ENCODE results near the gene ZNF485.
"Not testable (repeated sequence)": the region's sequence is repeated elsewhere in the genome, so short reads cannot be mapped to it uniquely, and the experiment has no call there.

The ZNF485 gene

GRCh38 chr10:43606323-43607198, at the start of gene ZNF485:
Gene ZNF485, plus strand, starts transcription at chr10:43606438. Its CDS starts 613 bp downstream, at chr10:43607051.
- no peaks in the 10 kb centered on the region for H3K27me3 ChIP-seq (ENCODE audit: low read depth)
- H3K4me1 ChIP-seq: peaks cover 4% of the 10 kb centered on the region; the same call in 1 of the 2 replicates
- in situ Hi-C loops (cut with MboI; ENCODE audit: low sequenced_read_pairs): no loop called here
- no peaks in the 10 kb centered on the region for H3K9me3 ChIP-seq
- no peaks in the 10 kb centered on the region for H3K36me3 ChIP-seq (replicated peaks)
- H3K4me3 ChIP-seq: peak within 1 kb of the TSS; percentile 50
- DNase-seq (ENCODE audit: low spot score in 2 of 2): peak; percentile 63 to 81

GRCh38 chr10:43557214-43557613, 49.0 kb upstream of the ZNF485 start:
- Histone ChIP-seq H3K9me3 (no peaks in the 10 kb centered on the region), H3K4me1 (no peaks in the 10 kb centered on the region), H3K27me3 (ENCODE audit: low read depth) (no peaks in the 10 kb centered on the region), H3K36me3 (replicated peaks) (no peaks in the 10 kb centered on the region), H3K4me3 (no peak overlapping the region)
- no peak for DNase-seq (ENCODE audit: low spot score in 2 of 2)
- in situ Hi-C loops (cut with MboI; ENCODE audit: low sequenced_read_pairs): no loop called here

GRCh38 chr10:43569681-43570080, 36.6 kb upstream of the ZNF485 start:
- no peaks in the 10 kb centered on the region for H3K4me1 ChIP-seq
- DNase-seq (ENCODE audit: low spot score in 2 of 2): no peak
- no peaks in the 10 kb centered on the region for H3K36me3 ChIP-seq (replicated peaks)
- no peak overlapping the region for H3K4me3 ChIP-seq
- H3K9me3 ChIP-seq: no peaks in the 10 kb centered on the region
- no peaks in the 10 kb centered on the region for H3K27me3 ChIP-seq (ENCODE audit: low read depth)
- in situ Hi-C loops (cut with MboI; ENCODE audit: low sequenced_read_pairs): no loop called here

- Histone ChIP-seq H3K9me3 (no peaks in the 10 kb centered on the region), H3K36me3 (replicated peaks) (no peaks in the 10 kb centered on the region), H3K27me3 (ENCODE audit: low read depth) (no peaks in the 10 kb centered on the region), H3K4me3 (no peak overlapping the region), H3K4me1 (no peaks in the 10 kb centered on the region)
- in situ Hi-C loops (cut with MboI; ENCODE audit: low sequenced_read_pairs): no loop called here
- no peak for DNase-seq (ENCODE audit: low spot score in 2 of 2)
Observed at GRCh38 chr10:43570971-43571370, 35.3 kb upstream of the ZNF485 start.

GRCh38 chr10:43573250-43574000, 32.8 kb upstream of the ZNF485 start:
- Histone ChIP-seq H3K36me3 (replicated peaks) (no peaks in the 10 kb centered on the region), H3K27me3 (ENCODE audit: low read depth) (no peaks in the 10 kb centered on the region), H3K4me1 (no peaks in the 10 kb centered on the region), H3K9me3 (no peaks in the 10 kb centered on the region), H3K4me3 (no peak overlapping the region)
- in situ Hi-C loops (cut with MboI; ENCODE audit: low sequenced_read_pairs): no loop called here
- no peak for DNase-seq (ENCODE audit: low spot score in 2 of 2)

GRCh38 chr10:43574001-43574892, 32.0 kb upstream of the ZNF485 start, which contains the start of gene ZNF239:
Gene ZNF239, minus strand, starts transcription at chr10:43574616. Its CDS starts 16,537 bp downstream, at chr10:43558079.
- Histone ChIP-seq H3K4me3 (no peak within 1 kb of the TSS), H3K27me3 (ENCODE audit: low read depth) (no peaks in the 10 kb centered on the region), H3K4me1 (no peaks in the 10 kb centered on the region), H3K36me3 (replicated peaks) (no peaks in the 10 kb centered on the region), H3K9me3 (no peaks in the 10 kb centered on the region)
- no peak for DNase-seq (ENCODE audit: low spot score in 2 of 2)
- in situ Hi-C loops (cut with MboI; ENCODE audit: low sequenced_read_pairs): no loop called here

GRCh38 chr10:43574906-43575305, 31.3 kb upstream of the ZNF485 start:
- in situ Hi-C loops (cut with MboI; ENCODE audit: low sequenced_read_pairs): no loop called here
- Histone ChIP-seq H3K27me3 (ENCODE audit: low read depth) (no peaks in the 10 kb centered on the region), H3K36me3 (replicated peaks) (no peaks in the 10 kb centered on the region), H3K4me3 (no peak overlapping the region), H3K4me1 (no peaks in the 10 kb centered on the region), H3K9me3 (no peaks in the 10 kb centered on the region)
- DNase-seq (ENCODE audit: low spot score in 2 of 2): no peak

GRCh38 chr10:43576062-43576461, 30.2 kb upstream of the ZNF485 start:
- no peaks in the 10 kb centered on the region for H3K9me3 ChIP-seq
- H3K4me1 ChIP-seq: no peaks in the 10 kb centered on the region
- no peak for DNase-seq (ENCODE audit: low spot score in 2 of 2)
- H3K36me3 ChIP-seq (replicated peaks): no peaks in the 10 kb centered on the region
- H3K27me3 ChIP-seq (ENCODE audit: low read depth): no peaks in the 10 kb centered on the region
- no peak overlapping the region for H3K4me3 ChIP-seq
- in situ Hi-C loops (cut with MboI; ENCODE audit: low sequenced_read_pairs): no loop called here

- Histone ChIP-seq H3K9me3 (no peaks in the 10 kb centered on the region), H3K36me3 (replicated peaks) (no peaks in the 10 kb centered on the region), H3K4me3 (no peak overlapping the region), H3K27me3 (ENCODE audit: low read depth) (no peaks in the 10 kb centered on the region), H3K4me1 (no peaks in the 10 kb centered on the region)
- no peak for DNase-seq (ENCODE audit: low spot score in 2 of 2)
- in situ Hi-C loops (cut with MboI; ENCODE audit: low sequenced_read_pairs): no loop called here
Observed at GRCh38 chr10:43576580-43576979, 29.7 kb upstream of the ZNF485 start.

- no peaks in the 10 kb centered on the region for H3K27me3 ChIP-seq (ENCODE audit: low read depth)
- H3K9me3 ChIP-seq: 0 out of 2 replicates have a peak, but pooled peaks cover 2% of the 10 kb centered on the region
- no peak overlapping the region for H3K4me3 ChIP-seq
- no peaks in the 10 kb centered on the region for H3K4me1 ChIP-seq
- in situ Hi-C loops (cut with MboI; ENCODE audit: low sequenced_read_pairs): no loop called here
- DNase-seq (ENCODE audit: low spot score in 2 of 2): no peak
- no peaks in the 10 kb centered on the region for H3K36me3 ChIP-seq (replicated peaks)
Observed at GRCh38 chr10:43584051-43584450, 22.2 kb upstream of the ZNF485 start.

- H3K9me3 ChIP-seq: 0 out of 2 replicates have a peak, but pooled peaks cover 2% of the 10 kb centered on the region
- H3K27me3 ChIP-seq (ENCODE audit: low read depth): no peaks in the 10 kb centered on the region
- no peak overlapping the region for H3K4me3 ChIP-seq
- DNase-seq (ENCODE audit: low spot score in 2 of 2): no peak
- no peaks in the 10 kb centered on the region for H3K4me1 ChIP-seq
- no peaks in the 10 kb centered on the region for H3K36me3 ChIP-seq (replicated peaks)
- in situ Hi-C loops (cut with MboI; ENCODE audit: low sequenced_read_pairs): no loop called here
Observed at GRCh38 chr10:43585046-43585445, 21.2 kb upstream of the ZNF485 start.

GRCh38 chr10:43585981-43586729, 20.1 kb upstream of the ZNF485 start:
- H3K36me3 ChIP-seq (replicated peaks): no peaks in the 10 kb centered on the region

GRCh38 chr10:43586730-43587115, 19.5 kb upstream of the ZNF485 start:
- in situ Hi-C loops (cut with MboI; ENCODE audit: low sequenced_read_pairs); H3K4me3 ChIP-seq; H3K9me3 ChIP-seq; H3K4me1 ChIP-seq; DNase-seq (ENCODE audit: low spot score in 2 of 2); H3K36me3 ChIP-seq (replicated peaks); H3K27me3 ChIP-seq (ENCODE audit: low read depth): not testable (repeated sequence)

More at GRCh38 chr10:43585981-43586729, 20.1 kb upstream of the ZNF485 start:
- in situ Hi-C loops (cut with MboI; ENCODE audit: low sequenced_read_pairs): no loop called here
- Histone ChIP-seq H3K27me3 (ENCODE audit: low read depth) (no peaks in the 10 kb centered on the region), H3K9me3 (0 out of 2 replicates have a peak, but pooled peaks cover 2% of the 10 kb centered on the region), H3K4me1 (no peaks in the 10 kb centered on the region), H3K4me3 (no peak overlapping the region)
- DNase-seq (ENCODE audit: low spot score in 2 of 2): no peak

All from HAP-1 (cell line).